K562 (cell line): ENCODE results near the gene LETM1.

Experiments
- EGR1 ChIP-seq: fragments of 450-650 bp; conservative IDR thresholded peaks from 2 replicates; pipeline ENCODE4 v1.6.1; 2017; ENCODE audit warnings: mild to moderate bottlenecking
- PHB2 ChIP-seq: fragments of 450-650 bp; IDR thresholded peaks from 2 replicates; pipeline ENCODE4 v1.6.1; 2017; ENCODE audit warnings: low read depth
- TAF1 ChIP-seq: IDR thresholded peaks from 2 replicates; pipeline ENCODE4 v1.6.1; 2011; ENCODE audit warnings: mild to moderate bottlenecking, low read length, moderate library complexity; ENCODE audit not compliant: insufficient read depth, control insufficient read depth, severe bottlenecking; ENCODE audit errors: extremely low read depth
- ZNF263 ChIP-seq: sonication (generic); formaldehyde crosslinking; IDR thresholded peaks from 2 replicates; pipeline ENCODE4 v1.8.0; 2022; ENCODE audit warnings: mild to moderate bottlenecking, missing genetic modification reagents, borderline replicate concordance
- ZNF449 ChIP-seq: fragments of 250-450 bp; sonication (Bioruptor Pico); IDR thresholded peaks from 2 replicates; pipeline ENCODE4 v1.8.0; 2022; ENCODE audit warnings: moderate library complexity, mild to moderate bottlenecking, inconsistent platforms
- TF ChIP-seq, protein P1 (sequence below): conservative IDR thresholded peaks from 2 replicates; pipeline ENCODE4 v1.6.1; 2011; ENCODE audit warnings: low read depth, mild to moderate bottlenecking, low read length; ENCODE audit not compliant: control insufficient read depth
- TF ChIP-seq, protein P2 (sequence below): sonication (generic); formaldehyde crosslinking; IDR thresholded peaks from 2 replicates; pipeline ENCODE4 v1.9.0; 2022; ENCODE audit warnings: mild to moderate bottlenecking, missing genetic modification reagents

DNA sequence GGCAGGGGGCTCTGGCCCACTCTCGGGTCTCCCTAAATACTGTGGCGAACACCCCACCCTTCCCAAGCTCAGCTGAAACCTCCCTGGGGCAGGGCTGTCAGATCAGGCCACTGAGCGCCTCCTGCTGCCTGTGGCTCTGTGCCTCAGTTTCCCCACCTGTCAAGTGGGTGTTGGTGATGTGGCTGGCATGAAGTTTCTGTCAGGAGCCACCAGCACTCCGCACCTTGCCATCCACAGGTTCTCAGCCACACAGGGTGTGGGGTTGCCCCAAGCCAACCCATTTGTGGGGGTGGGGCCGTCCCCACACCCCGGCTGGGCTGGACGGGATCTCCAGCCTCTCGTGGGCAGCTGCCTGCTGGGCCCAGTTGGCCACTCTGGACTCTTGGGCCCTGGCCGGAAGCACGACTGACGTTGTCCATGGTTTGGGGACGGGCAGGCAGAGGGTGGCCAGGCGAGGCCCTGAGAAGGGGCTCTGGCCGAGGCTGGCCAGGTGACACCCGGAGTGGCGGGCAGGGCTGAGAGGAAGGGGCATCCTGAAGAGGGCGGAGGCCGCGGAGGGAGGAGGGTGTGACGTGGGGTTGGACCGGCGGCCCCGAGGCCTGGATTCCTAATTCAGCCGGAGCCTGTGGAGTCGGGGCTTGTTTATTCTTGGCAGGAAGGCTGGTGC, 68.4 kb downstream of the LETM1 start:
- TF ChIP-seq ZNF449 (CRISPR knock-in tag) (no peak), PHB2 (no peak), ZNF263 (CRISPR knock-in tag) (no peak), EGR1 (no peak), TAF1 (no peak)
- TF ChIP-seq, protein P1, sequence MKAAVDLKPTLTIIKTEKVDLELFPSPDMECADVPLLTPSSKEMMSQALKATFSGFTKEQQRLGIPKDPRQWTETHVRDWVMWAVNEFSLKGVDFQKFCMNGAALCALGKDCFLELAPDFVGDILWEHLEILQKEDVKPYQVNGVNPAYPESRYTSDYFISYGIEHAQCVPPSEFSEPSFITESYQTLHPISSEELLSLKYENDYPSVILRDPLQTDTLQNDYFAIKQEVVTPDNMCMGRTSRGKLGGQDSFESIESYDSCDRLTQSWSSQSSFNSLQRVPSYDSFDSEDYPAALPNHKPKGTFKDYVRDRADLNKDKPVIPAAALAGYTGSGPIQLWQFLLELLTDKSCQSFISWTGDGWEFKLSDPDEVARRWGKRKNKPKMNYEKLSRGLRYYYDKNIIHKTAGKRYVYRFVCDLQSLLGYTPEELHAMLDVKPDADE, result no peak
- TF ChIP-seq, protein P2, sequence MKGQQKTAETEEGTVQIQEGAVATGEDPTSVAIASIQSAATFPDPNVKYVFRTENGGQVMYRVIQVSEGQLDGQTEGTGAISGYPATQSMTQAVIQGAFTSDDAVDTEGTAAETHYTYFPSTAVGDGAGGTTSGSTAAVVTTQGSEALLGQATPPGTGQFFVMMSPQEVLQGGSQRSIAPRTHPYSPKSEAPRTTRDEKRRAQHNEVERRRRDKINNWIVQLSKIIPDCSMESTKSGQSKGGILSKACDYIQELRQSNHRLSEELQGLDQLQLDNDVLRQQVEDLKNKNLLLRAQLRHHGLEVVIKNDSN (CRISPR knock-in tag), result no peak
